ENCODE results near the gene PKD1L1. TPM values are rescaled to one million over a fixed set of nuclear protein-coding genes. Genes with fewer than 3 reads are reported as not detected.

PKD1L1 gene
- polyA plus RNA-seq, 1 of the 3 experiments (the other 2 are of a cell fraction), result 0.10 TPM

DNA sequence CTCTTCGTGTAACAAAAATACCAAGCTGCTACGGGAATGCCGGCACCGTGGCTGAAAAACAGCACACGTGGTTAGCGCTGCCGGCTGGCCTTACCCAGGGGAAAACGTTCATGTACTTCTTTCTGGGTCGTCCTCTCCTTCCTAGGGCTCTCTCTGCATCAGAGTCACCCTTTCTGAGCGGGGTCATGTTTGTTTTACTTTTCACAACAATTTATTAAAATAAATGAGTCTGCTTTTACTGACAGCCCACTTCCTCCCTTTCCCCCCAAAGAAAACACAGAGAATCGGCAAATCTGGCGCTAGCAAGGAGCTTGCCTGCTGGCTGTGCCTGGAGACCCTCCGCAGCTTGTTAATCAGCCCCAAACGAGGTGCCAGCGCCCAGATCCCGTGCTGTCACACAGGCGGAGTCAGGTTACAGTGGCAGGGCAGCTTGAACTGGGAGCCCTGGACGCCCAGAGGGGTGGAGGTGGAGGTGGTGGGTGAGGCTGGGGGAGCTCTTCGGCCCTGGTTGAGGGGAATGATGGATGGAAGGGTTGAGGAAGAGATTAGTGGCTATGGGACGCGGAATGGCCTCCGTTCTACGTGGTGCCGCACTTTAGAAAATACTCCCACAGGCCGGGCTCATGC lies 204.2 kb downstream of the PKD1L1 start:
- Histone ChIP-seq H3K9me2 (no peaks in the 10 kb centered on the region), H3K27me3 (ENCODE audit: insufficient read depth) (no peaks in the 10 kb centered on the region), H3K4me3 (ENCODE audit: low read depth in 2 of 2, low read length in 1 of 2) (no peak overlapping the region), H3K4me2 (no peak overlapping the region), H3K9me3 (no peaks in the 10 kb centered on the region), H4K20me1 (ENCODE audit: insufficient read depth) (no peaks in the 10 kb centered on the region), H3K79me2 (ENCODE audit: insufficient read depth) (no peaks in the 10 kb centered on the region), H2AFZ (ENCODE audit: low read depth) (no peak overlapping the region; the same call in 1 of the 2 replicates), H3K36me3 (replicated peaks in 1 of 2; ENCODE audit: control insufficient read depth in 1 of 2, insufficient read depth in 2 of 2, low read length in 1 of 2) (no peaks in the 10 kb centered on the region), H3K27ac (ENCODE audit: low read depth in 2 of 2, low read length in 1 of 2) (no peak overlapping the region), H3K9ac (no peak overlapping the region), H3F3A (replicated peaks; ENCODE audit: insufficient read depth) (peaks cover 4% of the 10 kb centered on the region), H3K4me1 (ENCODE audit: control insufficient read depth in 1 of 2, insufficient read depth in 2 of 2, low read depth in 1 of 2, low read length in 1 of 2) (peaks cover 0 to 18% of the 10 kb centered on the region in 2 experiments; a peak in 1 of 4 replicates)
- no peak for DNase-seq
- 80% methylated on average over 25 of the region's 25 CpGs for WGBS (ENCODE audit: low lambda C conversion rate)
- CTCF ChIA-PET, result interaction anchor here (1.4 kb wide), 1 partner anchor 15 kb away, joined by 6 read pairs; no protein-coding TSS in a partner anchor
- POLR2A ChIA-PET, result no interaction called here
- TF ChIP-seq, protein P1, sequence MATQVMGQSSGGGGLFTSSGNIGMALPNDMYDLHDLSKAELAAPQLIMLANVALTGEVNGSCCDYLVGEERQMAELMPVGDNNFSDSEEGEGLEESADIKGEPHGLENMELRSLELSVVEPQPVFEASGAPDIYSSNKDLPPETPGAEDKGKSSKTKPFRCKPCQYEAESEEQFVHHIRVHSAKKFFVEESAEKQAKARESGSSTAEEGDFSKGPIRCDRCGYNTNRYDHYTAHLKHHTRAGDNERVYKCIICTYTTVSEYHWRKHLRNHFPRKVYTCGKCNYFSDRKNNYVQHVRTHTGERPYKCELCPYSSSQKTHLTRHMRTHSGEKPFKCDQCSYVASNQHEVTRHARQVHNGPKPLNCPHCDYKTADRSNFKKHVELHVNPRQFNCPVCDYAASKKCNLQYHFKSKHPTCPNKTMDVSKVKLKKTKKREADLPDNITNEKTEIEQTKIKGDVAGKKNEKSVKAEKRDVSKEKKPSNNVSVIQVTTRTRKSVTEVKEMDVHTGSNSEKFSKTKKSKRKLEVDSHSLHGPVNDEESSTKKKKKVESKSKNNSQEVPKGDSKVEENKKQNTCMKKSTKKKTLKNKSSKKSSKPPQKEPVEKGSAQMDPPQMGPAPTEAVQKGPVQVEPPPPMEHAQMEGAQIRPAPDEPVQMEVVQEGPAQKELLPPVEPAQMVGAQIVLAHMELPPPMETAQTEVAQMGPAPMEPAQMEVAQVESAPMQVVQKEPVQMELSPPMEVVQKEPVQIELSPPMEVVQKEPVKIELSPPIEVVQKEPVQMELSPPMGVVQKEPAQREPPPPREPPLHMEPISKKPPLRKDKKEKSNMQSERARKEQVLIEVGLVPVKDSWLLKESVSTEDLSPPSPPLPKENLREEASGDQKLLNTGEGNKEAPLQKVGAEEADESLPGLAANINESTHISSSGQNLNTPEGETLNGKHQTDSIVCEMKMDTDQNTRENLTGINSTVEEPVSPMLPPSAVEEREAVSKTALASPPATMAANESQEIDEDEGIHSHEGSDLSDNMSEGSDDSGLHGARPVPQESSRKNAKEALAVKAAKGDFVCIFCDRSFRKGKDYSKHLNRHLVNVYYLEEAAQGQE (IDR thresholded peaks at IDR 0.05; ENCODE audit: low read depth, low read length), result no peak
- no peak for TF ChIP-seq EZH2phosphoT487 (IDR thresholded peaks at IDR 0.05; ENCODE audit: borderline replicate concordance, low read depth)
- TF ChIP-seq, protein P2, sequence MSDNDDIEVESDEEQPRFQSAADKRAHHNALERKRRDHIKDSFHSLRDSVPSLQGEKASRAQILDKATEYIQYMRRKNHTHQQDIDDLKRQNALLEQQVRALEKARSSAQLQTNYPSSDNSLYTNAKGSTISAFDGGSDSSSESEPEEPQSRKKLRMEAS (IDR thresholded peaks at IDR 0.05; ENCODE audit: low read depth), result no peak
- TF ChIP-seq RFX5 (IDR thresholded peaks at IDR 0.05; ENCODE audit: low read length), result no peak
- no peak for TF ChIP-seq TCF12 (IDR thresholded peaks at IDR 0.05)
- TF ChIP-seq, protein P3, sequence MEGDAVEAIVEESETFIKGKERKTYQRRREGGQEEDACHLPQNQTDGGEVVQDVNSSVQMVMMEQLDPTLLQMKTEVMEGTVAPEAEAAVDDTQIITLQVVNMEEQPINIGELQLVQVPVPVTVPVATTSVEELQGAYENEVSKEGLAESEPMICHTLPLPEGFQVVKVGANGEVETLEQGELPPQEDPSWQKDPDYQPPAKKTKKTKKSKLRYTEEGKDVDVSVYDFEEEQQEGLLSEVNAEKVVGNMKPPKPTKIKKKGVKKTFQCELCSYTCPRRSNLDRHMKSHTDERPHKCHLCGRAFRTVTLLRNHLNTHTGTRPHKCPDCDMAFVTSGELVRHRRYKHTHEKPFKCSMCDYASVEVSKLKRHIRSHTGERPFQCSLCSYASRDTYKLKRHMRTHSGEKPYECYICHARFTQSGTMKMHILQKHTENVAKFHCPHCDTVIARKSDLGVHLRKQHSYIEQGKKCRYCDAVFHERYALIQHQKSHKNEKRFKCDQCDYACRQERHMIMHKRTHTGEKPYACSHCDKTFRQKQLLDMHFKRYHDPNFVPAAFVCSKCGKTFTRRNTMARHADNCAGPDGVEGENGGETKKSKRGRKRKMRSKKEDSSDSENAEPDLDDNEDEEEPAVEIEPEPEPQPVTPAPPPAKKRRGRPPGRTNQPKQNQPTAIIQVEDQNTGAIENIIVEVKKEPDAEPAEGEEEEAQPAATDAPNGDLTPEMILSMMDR (IDR thresholded peaks at IDR 0.05), result no peak
- TF ChIP-seq POLR2AphosphoS5 (IDR thresholded peaks at IDR 0.05; ENCODE audit: low read depth, low read length), result no peak
- TF ChIP-seq, protein P4, sequence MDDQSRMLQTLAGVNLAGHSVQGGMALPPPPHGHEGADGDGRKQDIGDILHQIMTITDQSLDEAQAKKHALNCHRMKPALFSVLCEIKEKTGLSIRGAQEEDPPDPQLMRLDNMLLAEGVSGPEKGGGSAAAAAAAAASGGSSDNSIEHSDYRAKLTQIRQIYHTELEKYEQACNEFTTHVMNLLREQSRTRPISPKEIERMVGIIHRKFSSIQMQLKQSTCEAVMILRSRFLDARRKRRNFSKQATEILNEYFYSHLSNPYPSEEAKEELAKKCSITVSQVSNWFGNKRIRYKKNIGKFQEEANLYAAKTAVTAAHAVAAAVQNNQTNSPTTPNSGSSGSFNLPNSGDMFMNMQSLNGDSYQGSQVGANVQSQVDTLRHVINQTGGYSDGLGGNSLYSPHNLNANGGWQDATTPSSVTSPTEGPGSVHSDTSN (IDR thresholded peaks at IDR 0.05), result no peak
- TF ChIP-seq TEAD4 (IDR thresholded peaks at IDR 0.05; ENCODE audit: borderline replicate concordance, insufficient read depth), result no peak
- no peak for TF ChIP-seq MXI1 (IDR thresholded peaks at IDR 0.05; ENCODE audit: low read depth, low read length)

All from SK-N-SH (cell line).